Peyer's patch (tissue), 4 donors: ENCODE measurements around the gene ZNF569.

Source experiments
- CTCF ChIP-seq, 6 experiments: fragments of 450-650 bp in 4 of 6; fragments of 200-600 bp in 2 of 6; sonication (generic) in 1 of 6; IDR thresholded peaks; one replicate each; pipeline ENCODE4 v1.5.1; 2017 to 2019; ENCODE audit warnings: antibody characterized with exemption in 6 of 6, mild to moderate bottlenecking in 3 of 6, moderate library complexity in 1 of 6
- POLR2A ChIP-seq, 2 donors: fragments of 450-650 bp; IDR thresholded peaks; one replicate each; pipeline ENCODE4 v1.5.1; 2017; ENCODE audit warnings: antibody characterized with exemption in 2 of 2, mild to moderate bottlenecking in 2 of 2, moderate library complexity in 2 of 2

- TF ChIP-seq CTCF (IDR thresholded peaks at IDR 0.05) (no peak), POLR2A (IDR thresholded peaks at IDR 0.05) (no peak)
Measured at GRCh38 chr19:37511186-37511585, 43.9 kb upstream of the ZNF569 start.
